ENCODE results near the gene NDFIP2. TPM values are rescaled to one million over a fixed set of nuclear protein-coding genes. Genes with fewer than 3 reads are reported as not detected.

The NDFIP2 gene
- total RNA-seq, 1 experiment from 2014 or later = 81.6 TPM

GRCh38 chr13:79500829-79501228 lies 19.9 kb downstream of the NDFIP2 start:
- Mint-ChIP-seq H3K27ac (ENCODE audit: low read depth, unreplicated experiment) (no peak overlapping the region), H3K4me1 (ENCODE audit: insufficient read depth, unreplicated experiment) (peaks cover 42% of the 10 kb centered on the region), H3K4me3 (ENCODE audit: unreplicated experiment) (no peak overlapping the region), H3K36me3 (ENCODE audit: insufficient read depth, unreplicated experiment) (peaks cover 11% of the 10 kb centered on the region), H3K27me3 (ENCODE audit: insufficient read depth, unreplicated experiment) (no peaks in the 10 kb centered on the region), H3K9me3 (ENCODE audit: unreplicated experiment) (no peaks in the 10 kb centered on the region)
- ChIA-PET POLR2A (interaction anchor here (0.7 to 8.0 kb wide), 3 partner anchors 9 to 96 kb away, joined by 3 to 130 read pairs (median 4); partner anchors contain the start of gene NDFIP2), CTCF (interaction anchor here (0.6 to 1.2 kb wide), 6 partner anchors 15 to 78 kb away, joined by 3 to 6 read pairs (median 3); no protein-coding TSS in a partner anchor)
- intact Hi-C loops (cut with micrococcal nuclease) = no loop called here
- DNase-seq (ENCODE audit: unreplicated experiment) = no peak
- BruUV-seq (replicated peaks) = no TSS peak
- TF ChIP-seq, protein P1, sequence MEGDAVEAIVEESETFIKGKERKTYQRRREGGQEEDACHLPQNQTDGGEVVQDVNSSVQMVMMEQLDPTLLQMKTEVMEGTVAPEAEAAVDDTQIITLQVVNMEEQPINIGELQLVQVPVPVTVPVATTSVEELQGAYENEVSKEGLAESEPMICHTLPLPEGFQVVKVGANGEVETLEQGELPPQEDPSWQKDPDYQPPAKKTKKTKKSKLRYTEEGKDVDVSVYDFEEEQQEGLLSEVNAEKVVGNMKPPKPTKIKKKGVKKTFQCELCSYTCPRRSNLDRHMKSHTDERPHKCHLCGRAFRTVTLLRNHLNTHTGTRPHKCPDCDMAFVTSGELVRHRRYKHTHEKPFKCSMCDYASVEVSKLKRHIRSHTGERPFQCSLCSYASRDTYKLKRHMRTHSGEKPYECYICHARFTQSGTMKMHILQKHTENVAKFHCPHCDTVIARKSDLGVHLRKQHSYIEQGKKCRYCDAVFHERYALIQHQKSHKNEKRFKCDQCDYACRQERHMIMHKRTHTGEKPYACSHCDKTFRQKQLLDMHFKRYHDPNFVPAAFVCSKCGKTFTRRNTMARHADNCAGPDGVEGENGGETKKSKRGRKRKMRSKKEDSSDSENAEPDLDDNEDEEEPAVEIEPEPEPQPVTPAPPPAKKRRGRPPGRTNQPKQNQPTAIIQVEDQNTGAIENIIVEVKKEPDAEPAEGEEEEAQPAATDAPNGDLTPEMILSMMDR (IDR thresholded peaks at IDR 0.05; ENCODE audit: unreplicated experiment) = no peak

DNA sequence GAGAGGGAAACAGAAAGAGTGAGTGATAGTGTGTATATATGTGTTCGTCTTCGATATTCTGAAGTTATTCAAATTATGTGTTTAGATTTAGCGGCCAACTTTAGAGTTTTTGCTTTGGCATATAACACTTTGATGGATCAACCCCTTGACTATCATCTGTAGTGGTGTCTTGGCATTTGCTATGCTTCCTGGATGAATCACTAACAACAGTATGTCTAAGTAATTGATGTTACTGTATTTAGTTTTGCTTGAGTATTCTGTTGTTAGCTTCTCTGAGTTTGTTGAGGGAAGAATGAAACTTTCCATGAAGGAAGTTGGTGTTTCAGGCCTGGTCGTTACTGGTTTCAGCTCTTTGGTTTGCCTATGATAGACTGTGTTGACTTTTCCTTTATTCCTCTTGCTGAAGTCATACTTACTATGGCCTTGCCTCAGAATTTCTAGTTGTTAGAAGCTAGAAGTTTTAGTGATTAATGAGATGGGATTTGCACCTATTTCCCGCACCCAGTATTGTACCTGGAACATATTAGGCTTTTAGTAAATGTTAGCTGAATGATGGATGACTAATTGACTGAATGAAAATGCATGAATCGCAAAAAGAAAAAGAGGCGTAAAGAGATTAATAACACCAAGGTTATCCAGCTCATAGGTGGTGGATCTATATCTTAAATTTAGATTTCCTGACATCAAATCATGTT lies 20.7 kb downstream of the NDFIP2 start:
- ChIA-PET POLR2A (interaction anchor here (1.1 to 8.0 kb wide), 7 partner anchors 10 to 100 kb away, joined by 3 to 130 read pairs (median 4); partner anchors contain the start of genes NDFIP2 and RBM26), CTCF (interaction anchor here (0.9 to 1.3 kb wide), 4 partner anchors 9 to 34 kb away, joined by 3 to 7 read pairs (median 3); no protein-coding TSS in a partner anchor)
- Mint-ChIP-seq H3K36me3 (ENCODE audit: insufficient read depth, unreplicated experiment) (peaks cover 11% of the 10 kb centered on the region), H3K27ac (ENCODE audit: low read depth, unreplicated experiment) (no peak overlapping the region), H3K4me1 (ENCODE audit: insufficient read depth, unreplicated experiment) (peaks cover 40% of the 10 kb centered on the region), H3K9me3 (ENCODE audit: unreplicated experiment) (no peaks in the 10 kb centered on the region), H3K27me3 (ENCODE audit: insufficient read depth, unreplicated experiment) (no peaks in the 10 kb centered on the region), H3K4me3 (ENCODE audit: unreplicated experiment) (no peak overlapping the region)
- intact Hi-C loops (cut with micrococcal nuclease) = no loop called here
- no peak for DNase-seq (ENCODE audit: unreplicated experiment)
- TF ChIP-seq, protein P1 (IDR thresholded peaks at IDR 0.05; ENCODE audit: unreplicated experiment) = no peak
- BruUV-seq (replicated peaks) = no TSS peak

DNA sequence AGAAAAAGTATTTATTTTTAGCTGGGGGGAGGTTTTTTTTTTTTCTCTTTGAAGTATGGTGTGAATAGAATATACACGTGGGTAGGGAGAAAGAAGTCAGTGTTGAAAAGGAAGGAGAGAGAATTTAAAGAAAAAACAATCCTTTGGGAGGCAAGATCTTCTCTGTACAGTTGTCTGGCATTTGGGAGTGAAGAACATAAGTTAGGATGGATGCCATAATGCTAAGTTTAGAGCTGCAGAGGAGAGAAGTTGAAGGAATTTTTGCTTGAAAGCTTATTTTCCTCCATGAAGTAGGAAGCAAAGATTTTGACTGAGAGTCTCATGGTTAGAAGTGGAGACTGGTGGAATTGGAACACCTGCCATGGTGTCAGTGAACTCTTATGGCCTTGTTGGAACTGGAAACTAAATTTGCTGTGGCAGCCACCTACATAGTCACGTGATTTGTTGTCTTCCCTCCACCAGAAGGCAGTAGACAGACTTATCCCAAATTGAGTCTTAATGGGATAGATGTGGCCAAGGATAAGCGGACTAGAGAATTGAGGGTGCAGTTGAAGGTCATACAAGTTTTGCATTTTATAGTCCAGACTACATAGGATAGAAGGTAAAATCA lies 22.0 kb downstream of the NDFIP2 start:
- Mint-ChIP-seq H3K4me3 (ENCODE audit: unreplicated experiment) (no peak overlapping the region), H3K4me1 (ENCODE audit: insufficient read depth, unreplicated experiment) (peaks cover 34% of the 10 kb centered on the region), H3K9me3 (ENCODE audit: unreplicated experiment) (no peaks in the 10 kb centered on the region), H3K27me3 (ENCODE audit: insufficient read depth, unreplicated experiment) (no peaks in the 10 kb centered on the region), H3K36me3 (ENCODE audit: insufficient read depth, unreplicated experiment) (peaks cover 19% of the 10 kb centered on the region), H3K27ac (ENCODE audit: low read depth, unreplicated experiment) (no peak overlapping the region)
- ChIA-PET POLR2A (interaction anchor here (1.0 to 8.0 kb wide), 5 partner anchors 11 to 101 kb away, joined by 3 to 130 read pairs (median 4); partner anchors contain the start of genes NDFIP2 and RBM26), CTCF (interaction anchor here (1.2 to 1.3 kb wide), 2 partner anchors 12 to 25 kb away, joined by 4 to 7 read pairs; no protein-coding TSS in a partner anchor)
- intact Hi-C loops (cut with micrococcal nuclease) = no loop called here
- no TSS peak for BruUV-seq (replicated peaks)
- TF ChIP-seq, protein P1 (IDR thresholded peaks at IDR 0.05; ENCODE audit: unreplicated experiment) = no peak
- DNase-seq (ENCODE audit: unreplicated experiment) = no peak

GRCh38 chr13:79503473-79504017 lies 22.6 kb downstream of the NDFIP2 start:
- CTCF ChIA-PET = interaction anchor here (1.2 kb wide), 1 partner anchor 12 kb away, joined by 4 read pairs; no protein-coding TSS in a partner anchor
- intact Hi-C loops (cut with micrococcal nuclease) = no loop called here
- Mint-ChIP-seq H3K4me3 (ENCODE audit: unreplicated experiment) (no peak overlapping the region), H3K27ac (ENCODE audit: low read depth, unreplicated experiment) (peak overlapping the region; percentile 3), H3K36me3 (ENCODE audit: insufficient read depth, unreplicated experiment) (peaks cover 19% of the 10 kb centered on the region), H3K4me1 (ENCODE audit: insufficient read depth, unreplicated experiment) (peaks cover 34% of the 10 kb centered on the region), H3K27me3 (ENCODE audit: insufficient read depth, unreplicated experiment) (no peaks in the 10 kb centered on the region), H3K9me3 (ENCODE audit: unreplicated experiment) (no peaks in the 10 kb centered on the region)
- POLR2A ChIA-PET = no interaction called here
- BruUV-seq (replicated peaks) = no TSS peak
- DNase-seq (ENCODE audit: unreplicated experiment) = no peak
- TF ChIP-seq, protein P1 (IDR thresholded peaks at IDR 0.05; ENCODE audit: unreplicated experiment) = no peak
